Activated CD4-positive, alpha-beta T cell treated with anti-CD3 and anti-CD28 coated beads, Interleukin-2, amount 10 ng/mL, durations not matched to agents 24 days and 14 days (primary cell): ENCODE results near the gene ZBTB49. TPM values are rescaled to one million over a fixed set of nuclear protein-coding genes. Genes with fewer than 3 reads are reported as not detected.
A peak's percentile ranks its signal among the peaks of the same experiment; 100 is the strongest.

Experiments
- DNase-seq: peaks from one replicate; pipeline ENCODE4 v3.0.0; 2022
- H3K27ac Mint-ChIP-seq: one replicate; pipeline ENCODE4 v1.8.0; 2022; ENCODE audit warnings: mild to moderate bottlenecking, mixed read lengths
- H3K27me3 Mint-ChIP-seq: one replicate; pipeline ENCODE4 v1.8.0; 2022; ENCODE audit warnings: mixed read lengths
- H3K36me3 Mint-ChIP-seq: one replicate; pipeline ENCODE4 v1.8.0; 2022; ENCODE audit warnings: low read depth, mild to moderate bottlenecking, mixed read lengths
- H3K4me1 Mint-ChIP-seq: one replicate; pipeline ENCODE4 v1.8.0; 2021; ENCODE audit warnings: mixed read lengths
- H3K4me3 Mint-ChIP-seq: one replicate; pipeline ENCODE4 v1.8.0; 2022; ENCODE audit warnings: mild to moderate bottlenecking, moderate library complexity, mixed read lengths
- H3K9me3 Mint-ChIP-seq: one replicate; pipeline ENCODE4 v1.8.0; 2021; ENCODE audit warnings: mixed read lengths
- intact Hi-C: fragments of 100-400 bp; cut with micrococcal nuclease; formaldehyde crosslinking; loops from one replicate; pipeline ENCODE4 v1.15.1; 2023
- total RNA-seq: library from RNA; stranded (reverse); gene quantifications from 2 replicates; pipeline ENCODE4 v1.2.3, GENCODE V29; 2022

The ZBTB49 gene
- total RNA-seq, 1 donor from 2014 or later: 8.6 TPM

DNA sequence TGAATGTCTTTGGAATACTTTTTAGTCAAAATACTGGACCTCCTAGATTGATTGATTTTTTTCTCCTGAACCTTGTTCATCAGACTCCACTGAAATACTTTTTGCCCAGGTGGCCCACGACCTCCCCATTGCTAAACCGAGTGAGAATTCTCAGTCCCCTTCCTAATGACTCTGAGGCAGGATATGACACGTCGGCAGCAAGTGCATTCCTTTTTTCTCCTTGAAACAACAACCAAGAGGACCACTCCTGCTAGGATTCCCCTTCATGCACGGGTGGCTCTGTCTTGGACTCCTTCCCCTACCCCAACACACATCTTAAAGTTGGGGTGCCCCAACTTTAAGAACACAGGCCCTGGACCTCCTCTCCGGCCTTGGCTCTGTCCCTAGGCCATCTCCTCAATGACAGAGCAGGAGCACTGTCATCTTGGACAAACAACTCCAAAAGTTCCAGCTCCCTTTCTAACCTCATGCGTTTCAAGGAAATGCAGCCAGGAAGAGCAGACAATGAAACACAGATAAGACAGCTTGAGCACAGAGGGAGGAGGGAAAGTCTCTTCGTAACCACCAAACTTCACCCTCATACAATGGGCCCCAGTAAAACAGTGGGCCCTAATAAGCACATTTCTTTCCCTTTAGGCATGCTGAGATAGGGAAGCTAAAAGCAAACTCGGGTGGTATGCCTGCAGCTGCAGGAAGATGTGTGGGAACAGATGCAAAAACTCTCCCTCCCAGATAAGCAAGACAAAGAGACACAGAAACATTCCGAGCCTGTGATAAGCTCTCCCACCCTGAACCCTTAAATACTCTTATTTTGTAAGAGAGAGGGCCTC, 33.9 kb downstream of the ZBTB49 start:
- Mint-ChIP-seq H3K4me3 (no peak overlapping the region), H3K9me3 (no peaks in the 10 kb centered on the region), H3K4me1 (peaks cover 3% of the 10 kb centered on the region), H3K27me3 (no peaks in the 10 kb centered on the region), H3K27ac (no peak overlapping the region), H3K36me3 (peaks cover 8% of the 10 kb centered on the region)
- DNase-seq: no peak
- intact Hi-C loops: no loop called here

DNA sequence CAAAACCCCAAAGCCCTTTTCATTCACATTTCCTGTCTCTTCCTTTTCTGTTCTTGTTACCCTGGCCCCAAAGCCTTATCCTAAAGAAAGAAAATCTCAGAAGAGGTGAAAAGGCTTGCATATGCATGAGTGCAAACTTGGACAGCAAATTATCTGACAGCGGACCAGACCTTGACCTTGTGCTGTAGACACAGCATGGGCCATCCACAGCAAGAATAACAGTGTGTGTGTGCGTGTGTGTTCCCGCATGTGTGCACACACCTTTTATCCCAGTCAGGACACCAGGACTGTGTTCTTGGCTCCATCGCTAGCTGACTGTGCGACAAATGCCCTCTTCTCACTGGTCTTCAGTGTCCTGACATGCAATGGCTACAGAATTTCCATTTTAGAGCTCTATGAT, 35.3 kb downstream of the ZBTB49 start:
- no peaks in the 10 kb centered on the region for H3K9me3 Mint-ChIP-seq

DNA sequence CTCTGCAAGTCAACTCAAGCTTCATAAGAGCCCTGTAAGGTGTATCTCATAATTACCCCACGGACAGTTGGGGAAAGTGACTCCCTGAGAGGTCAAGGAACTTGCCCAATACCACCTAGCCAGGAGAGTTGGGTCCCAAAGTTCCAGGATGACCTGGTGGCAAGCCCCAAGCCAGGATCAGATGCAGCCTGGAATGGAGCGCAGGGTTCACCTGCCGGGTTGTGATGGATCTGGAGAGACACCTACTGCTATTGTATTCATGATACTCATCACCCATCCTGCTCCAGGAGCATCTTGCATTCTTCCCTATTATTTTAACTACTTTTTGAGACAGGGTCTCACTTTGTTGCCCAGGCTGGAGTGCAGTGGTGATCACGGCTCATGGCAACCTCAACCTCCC, 36.1 kb downstream of the ZBTB49 start:
- no peaks in the 10 kb centered on the region for H3K27me3 Mint-ChIP-seq
- no peaks in the 10 kb centered on the region for H3K9me3 Mint-ChIP-seq
- H3K4me1 Mint-ChIP-seq: peaks cover 3% of the 10 kb centered on the region
- H3K36me3 Mint-ChIP-seq: peaks cover 5% of the 10 kb centered on the region
- no peak overlapping the region for H3K27ac Mint-ChIP-seq
- H3K4me3 Mint-ChIP-seq: no peak overlapping the region
- intact Hi-C loops: no loop called here
- no peak for DNase-seq

More for the DNA sequence above, 35.3 kb downstream of the ZBTB49 start:
- Mint-ChIP-seq H3K27ac (no peak overlapping the region), H3K4me3 (no peak overlapping the region), H3K27me3 (no peaks in the 10 kb centered on the region), H3K4me1 (peaks cover 3% of the 10 kb centered on the region), H3K36me3 (peaks cover 8% of the 10 kb centered on the region)
- DNase-seq: no peak
- intact Hi-C loops: no loop called here

DNA sequence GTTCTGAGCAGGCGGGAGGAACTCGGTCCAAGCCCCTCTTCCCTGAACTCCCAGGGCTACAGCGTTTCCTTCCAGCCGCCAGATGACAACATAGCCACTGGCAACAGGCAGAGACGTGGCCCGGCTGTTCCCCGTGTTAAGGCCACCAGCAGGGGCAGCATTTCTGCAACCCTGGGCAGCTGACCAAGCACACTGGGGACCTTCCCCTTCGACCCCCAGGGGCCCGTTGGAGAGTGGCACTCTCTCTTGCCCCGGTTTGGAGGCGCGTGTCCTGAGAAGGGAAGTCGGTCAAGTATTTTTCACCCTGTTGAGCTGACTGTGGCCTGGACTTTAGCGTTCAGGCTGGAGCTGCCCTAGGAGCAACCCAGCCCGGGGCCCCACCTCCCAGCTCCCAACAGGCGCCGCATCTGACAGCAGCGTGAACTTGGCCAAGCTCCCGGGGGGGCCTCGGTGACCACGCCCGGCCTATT, 37.6 kb downstream of the ZBTB49 start:
- Mint-ChIP-seq H3K4me1 (peaks cover 3% of the 10 kb centered on the region), H3K27ac (no peak overlapping the region), H3K36me3 (peaks cover 1% of the 10 kb centered on the region), H3K4me3 (no peak overlapping the region), H3K9me3 (no peaks in the 10 kb centered on the region), H3K27me3 (no peaks in the 10 kb centered on the region)
- no peak for DNase-seq
- intact Hi-C loops: no loop called here

DNA sequence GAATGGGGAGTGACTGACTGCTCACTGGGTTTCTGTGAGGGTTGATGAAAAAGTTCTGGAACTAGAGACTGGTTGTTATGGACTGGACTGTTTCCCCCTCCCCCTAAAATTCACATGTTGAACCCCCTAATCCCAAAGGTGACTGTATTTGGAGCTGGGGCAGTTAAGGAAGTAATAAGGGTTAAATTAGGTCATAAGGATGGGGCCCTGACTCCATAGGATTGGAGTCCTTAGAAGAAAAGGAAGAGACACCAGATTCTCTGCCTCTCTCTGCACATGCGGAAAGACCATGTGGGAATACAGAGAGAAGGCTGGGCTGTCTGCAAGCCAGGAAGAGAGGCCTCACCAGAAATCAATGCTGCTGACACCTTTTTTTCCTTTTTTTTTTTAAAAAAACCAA, 38.2 kb downstream of the ZBTB49 start:
- H3K4me3 Mint-ChIP-seq: no peak overlapping the region
- H3K4me1 Mint-ChIP-seq: peaks cover 3% of the 10 kb centered on the region
- intact Hi-C loops: no loop called here
- no peak overlapping the region for H3K27ac Mint-ChIP-seq
- H3K27me3 Mint-ChIP-seq: no peaks in the 10 kb centered on the region
- no peaks in the 10 kb centered on the region for H3K9me3 Mint-ChIP-seq
- DNase-seq: no peak
- no peaks in the 10 kb centered on the region for H3K36me3 Mint-ChIP-seq

DNA sequence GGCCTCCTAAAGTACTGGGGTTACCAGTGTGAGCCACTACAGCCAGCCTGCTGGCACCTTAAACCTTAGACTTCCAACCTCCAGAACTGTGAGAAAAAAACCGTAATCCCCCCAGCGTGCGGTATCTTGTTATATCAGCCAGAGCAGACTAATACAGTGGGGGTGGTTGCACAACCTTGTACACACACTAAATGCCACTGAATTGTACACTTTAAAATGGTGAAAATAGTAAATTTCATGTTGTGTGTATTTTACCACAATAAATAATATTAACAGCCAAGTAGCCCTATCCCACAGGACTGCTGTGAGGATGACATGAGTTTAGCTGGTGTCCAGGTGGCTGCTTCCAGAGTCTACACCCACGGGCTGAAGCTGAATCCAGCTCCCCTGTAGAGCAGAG, 38.8 kb downstream of the ZBTB49 start:
- H3K27ac Mint-ChIP-seq: no peak overlapping the region

DNA sequence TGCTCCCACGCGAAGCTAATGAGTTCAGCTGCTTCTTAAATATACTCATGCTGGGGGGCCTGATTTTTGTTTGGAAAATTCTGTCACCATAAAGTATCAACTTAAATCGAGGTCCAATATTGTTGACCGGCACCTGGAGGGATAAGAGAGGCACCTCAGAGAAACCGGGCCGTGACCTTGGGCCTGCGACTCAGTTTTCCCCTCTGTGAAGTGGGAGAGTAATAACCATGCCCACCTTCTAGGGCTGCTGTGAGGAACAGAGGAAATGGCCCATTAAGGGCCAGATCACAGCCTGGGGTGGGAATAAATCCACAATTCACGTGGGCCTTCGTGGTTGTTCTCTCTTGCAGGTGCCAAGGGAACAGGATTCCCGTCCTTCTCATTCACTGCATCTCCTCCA, 39.4 kb downstream of the ZBTB49 start:
- H3K27me3 Mint-ChIP-seq: no peaks in the 10 kb centered on the region
- no peaks in the 10 kb centered on the region for H3K9me3 Mint-ChIP-seq
- H3K4me1 Mint-ChIP-seq: no peaks in the 10 kb centered on the region
- intact Hi-C loops: no loop called here
- DNase-seq: no peak
- no peaks in the 10 kb centered on the region for H3K36me3 Mint-ChIP-seq
- H3K27ac Mint-ChIP-seq: no peak overlapping the region
- no peak overlapping the region for H3K4me3 Mint-ChIP-seq

More for the DNA sequence above, 38.8 kb downstream of the ZBTB49 start:
- Mint-ChIP-seq H3K27me3 (no peaks in the 10 kb centered on the region), H3K36me3 (no peaks in the 10 kb centered on the region), H3K4me1 (peaks cover 1% of the 10 kb centered on the region), H3K4me3 (no peak overlapping the region), H3K9me3 (no peaks in the 10 kb centered on the region)
- intact Hi-C loops: no loop called here
- DNase-seq: no peak

DNA sequence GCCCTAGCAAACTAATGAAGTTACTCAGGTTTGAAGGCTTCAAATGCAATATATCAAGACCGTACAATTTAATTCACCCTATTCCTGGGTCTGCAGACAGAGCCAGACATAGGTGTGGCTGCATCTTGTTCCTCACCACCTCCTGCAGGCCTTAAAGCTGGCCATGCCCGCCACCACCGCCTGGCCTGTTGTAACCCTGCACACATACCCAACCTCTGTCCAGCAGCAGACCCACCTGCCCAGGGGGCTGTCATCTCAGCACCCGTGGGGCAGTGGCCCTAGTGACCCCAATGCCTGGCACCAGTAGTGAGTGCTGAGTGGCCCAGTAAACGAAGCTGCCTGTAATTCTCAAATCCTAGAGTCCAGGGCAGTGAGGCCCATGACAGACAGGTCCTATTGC, 40.7 kb downstream of the ZBTB49 start:
- H3K27me3 Mint-ChIP-seq: no peaks in the 10 kb centered on the region
- H3K27ac Mint-ChIP-seq: no peak overlapping the region
- peaks cover 2% of the 10 kb centered on the region for H3K4me1 Mint-ChIP-seq
- no peaks in the 10 kb centered on the region for H3K36me3 Mint-ChIP-seq
- H3K4me3 Mint-ChIP-seq: no peak overlapping the region
- intact Hi-C loops: no loop called here
- no peaks in the 10 kb centered on the region for H3K9me3 Mint-ChIP-seq
- DNase-seq: no peak

DNA sequence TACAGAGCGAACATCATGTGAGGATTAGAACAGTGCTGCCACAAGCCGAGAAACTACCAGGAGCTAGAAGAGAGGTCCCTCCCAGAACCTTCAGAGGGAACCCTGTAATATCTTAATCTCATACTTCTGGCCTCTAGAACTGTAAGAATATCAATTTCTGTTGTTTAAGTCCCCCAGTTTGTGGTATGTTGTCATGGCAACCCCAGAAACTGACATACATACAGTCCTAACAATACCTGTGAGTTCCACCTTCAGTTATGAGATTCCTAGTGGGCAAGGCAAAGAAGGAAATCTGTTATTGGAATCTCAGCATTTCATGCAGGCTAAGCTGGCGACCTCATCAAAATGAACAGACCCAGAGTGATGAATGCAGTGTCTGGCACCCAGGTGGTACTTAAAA, 42.5 kb downstream of the ZBTB49 start:
- Mint-ChIP-seq H3K9me3 (no peaks in the 10 kb centered on the region), H3K4me3 (no peak overlapping the region), H3K4me1 (peaks cover 2% of the 10 kb centered on the region), H3K27ac (no peak overlapping the region), H3K36me3 (no peaks in the 10 kb centered on the region), H3K27me3 (no peaks in the 10 kb centered on the region)
- intact Hi-C loops: no loop called here
- no peak for DNase-seq

DNA sequence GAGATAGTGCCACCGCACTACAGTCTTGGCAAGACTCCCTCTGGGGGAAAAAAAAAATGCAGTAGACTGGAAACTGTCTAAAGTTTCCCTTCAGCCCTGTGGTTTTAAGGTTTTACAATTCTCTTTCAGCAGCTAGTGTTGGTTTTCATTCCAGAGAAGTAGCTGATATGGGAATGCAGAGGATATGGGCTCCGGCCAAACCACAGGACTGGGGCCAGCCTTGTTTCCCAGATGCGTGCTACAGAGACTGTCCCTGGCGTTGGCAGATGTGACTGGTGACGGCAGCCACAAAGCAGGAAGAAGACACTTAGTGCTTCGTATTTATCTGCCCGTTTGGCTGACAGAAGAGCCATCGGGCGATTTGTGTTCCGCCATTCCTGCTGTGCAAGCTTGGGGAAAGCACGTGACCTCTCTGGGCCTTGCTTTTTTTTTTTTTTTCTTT, 43.2 kb downstream of the ZBTB49 start:
- Mint-ChIP-seq H3K36me3 (no peaks in the 10 kb centered on the region), H3K4me3 (no peak overlapping the region), H3K27ac (no peak overlapping the region), H3K4me1 (peaks cover 2% of the 10 kb centered on the region), H3K9me3 (no peaks in the 10 kb centered on the region), H3K27me3 (no peaks in the 10 kb centered on the region)
- DNase-seq: no peak
- intact Hi-C loops: no loop called here

DNA sequence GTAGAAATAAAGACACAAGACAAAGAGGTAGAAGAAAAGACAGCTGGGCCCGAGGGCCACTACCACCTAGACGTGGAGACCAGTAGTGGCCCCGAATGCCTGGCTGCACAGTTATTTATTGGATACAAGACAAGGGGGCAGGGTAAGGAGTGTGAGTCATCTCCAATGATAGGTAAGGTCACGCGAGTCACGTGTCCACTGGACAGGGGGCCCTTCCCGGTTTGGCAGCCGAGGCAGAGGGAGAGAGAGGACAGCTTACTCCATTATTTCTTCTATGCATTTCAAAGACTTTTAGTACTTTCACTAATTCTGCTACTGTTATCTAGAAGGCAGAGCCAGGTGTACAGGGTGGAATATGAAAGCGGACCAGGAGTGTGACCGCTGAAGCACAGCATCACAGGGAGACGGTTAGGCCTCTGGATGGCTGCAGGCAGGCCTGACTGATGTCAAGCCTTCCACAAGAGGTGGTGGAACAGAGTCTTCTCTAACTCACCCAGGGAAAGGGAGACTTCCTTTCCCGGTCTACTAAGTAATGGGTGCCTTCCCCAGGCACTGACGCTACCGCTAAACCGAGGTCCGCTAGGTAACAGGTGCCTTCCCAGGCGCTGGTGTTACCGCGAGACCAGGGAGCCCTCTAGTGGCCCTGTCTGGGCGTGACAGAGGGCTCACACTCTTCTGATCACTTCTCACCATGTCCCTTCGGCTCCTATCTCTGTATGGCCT, 44.9 kb downstream of the ZBTB49 start:
- Mint-ChIP-seq H3K9me3 (no peaks in the 10 kb centered on the region), H3K4me3 (no peak overlapping the region), H3K4me1 (peaks cover 2% of the 10 kb centered on the region), H3K36me3 (no peaks in the 10 kb centered on the region), H3K27ac (no peak overlapping the region), H3K27me3 (no peaks in the 10 kb centered on the region)
- intact Hi-C loops: loop anchor here (1.0 to 2.0 kb wide), 3 partner anchors 44 to 83 kb away; partner anchors contain the start of genes LYAR and ZBTB49
- peak; percentile 92 for DNase-seq

DNA sequence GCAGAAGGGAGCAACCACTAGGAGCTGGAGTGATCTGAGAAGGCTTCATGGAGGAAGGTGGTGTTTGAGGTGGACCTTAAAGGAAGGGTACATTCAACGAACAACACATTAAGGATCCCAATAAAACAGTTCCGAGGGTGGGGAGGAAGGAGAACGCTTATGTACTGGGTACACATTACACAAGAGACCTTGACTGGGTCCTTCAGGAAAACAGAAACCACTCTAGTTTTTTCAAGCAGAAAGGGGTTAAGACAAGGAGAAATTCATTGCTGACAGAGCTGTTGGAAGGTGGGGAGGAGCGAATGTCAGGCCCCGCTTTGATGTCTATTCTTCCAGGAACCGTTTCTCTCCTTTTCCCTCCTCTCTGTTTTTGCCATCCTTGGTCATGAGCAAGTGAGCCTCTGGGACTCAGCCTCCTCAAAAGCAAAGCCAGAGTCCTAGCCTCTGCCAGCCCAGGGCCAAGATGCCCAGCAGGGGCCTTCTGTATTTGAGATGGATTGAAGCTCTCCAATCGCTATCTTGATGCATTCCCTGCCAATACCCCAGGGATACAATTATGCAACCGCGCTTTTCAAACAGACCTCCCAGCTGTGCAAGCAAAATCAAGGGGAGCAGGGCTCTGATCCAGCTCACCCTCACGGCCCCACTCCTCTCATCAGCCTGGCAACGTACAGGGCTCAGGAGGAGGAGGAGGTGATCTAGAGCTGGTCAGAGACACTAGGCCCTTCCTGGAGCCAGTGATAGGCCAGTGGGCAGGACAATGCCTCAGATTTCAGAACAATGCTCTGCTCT, 48.4 kb downstream of the ZBTB49 start:
- Mint-ChIP-seq H3K27me3 (no peaks in the 10 kb centered on the region), H3K4me3 (no peak overlapping the region), H3K4me1 (peaks cover 2% of the 10 kb centered on the region), H3K9me3 (no peaks in the 10 kb centered on the region), H3K36me3 (no peaks in the 10 kb centered on the region), H3K27ac (no peak overlapping the region)
- intact Hi-C loops: no loop called here
- no peak for DNase-seq

DNA sequence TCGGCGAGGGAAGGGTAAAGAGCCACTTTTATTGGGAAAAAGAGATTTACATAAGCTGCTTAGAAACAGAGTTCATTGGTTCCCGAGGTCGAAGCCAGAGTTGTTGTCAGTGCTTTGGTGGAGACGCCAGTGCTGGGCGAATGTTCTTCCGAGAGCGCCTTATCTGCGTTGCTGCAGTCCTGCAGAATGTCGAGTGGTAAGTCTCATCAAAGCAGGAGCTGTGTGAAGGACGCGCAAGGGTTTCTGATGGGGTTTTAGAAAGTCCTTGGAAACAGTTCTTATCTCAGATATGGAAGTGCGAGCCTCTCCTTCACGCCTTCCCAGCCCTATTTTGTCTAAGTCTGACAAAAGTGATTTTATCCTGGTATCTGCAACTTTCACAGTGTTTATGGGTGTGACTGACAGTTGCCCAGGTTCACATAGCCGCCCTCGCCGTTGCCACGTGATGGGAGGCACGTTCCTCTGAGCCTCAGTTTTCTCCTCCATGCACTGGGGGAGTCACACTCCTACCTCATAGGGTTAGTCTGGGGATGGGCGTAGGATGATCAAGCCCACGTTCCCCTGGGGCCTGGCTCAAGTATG, 49.5 kb downstream of the ZBTB49 start:
- H3K27me3 Mint-ChIP-seq: no peaks in the 10 kb centered on the region
- no peak overlapping the region for H3K27ac Mint-ChIP-seq
- peaks cover 2% of the 10 kb centered on the region for H3K4me1 Mint-ChIP-seq
- no peak for DNase-seq
- no peak overlapping the region for H3K4me3 Mint-ChIP-seq
- H3K36me3 Mint-ChIP-seq: no peaks in the 10 kb centered on the region
- intact Hi-C loops: no loop called here
- no peaks in the 10 kb centered on the region for H3K9me3 Mint-ChIP-seq
